Heart left ventricle (tissue), 13 donors: ENCODE measurements around the gene TRIM24.

Source experiments
- CTCF ChIP-seq, 12 donors: fragments of 200-600 bp; sonication (generic) in 4 of 12; IDR thresholded peaks; one replicate each; pipeline versions ENCODE4 v1.5.0 to v1.8.0; 2018 to 2022; ENCODE audit warnings: antibody characterized with exemption in 12 of 12, mild to moderate bottlenecking in 5 of 12
- POLR2A ChIP-seq, 2 donors: fragments of 450-650 bp; IDR thresholded peaks; one replicate each; pipeline ENCODE4 v1.6.1; 2017; ENCODE audit warnings: antibody characterized with exemption in 2 of 2, mild to moderate bottlenecking in 2 of 2, moderate library complexity in 2 of 2
- donor health status: ischemic (EF 13 %, LVEDD 7.1; RV severe dilation, severe dysfunction).
- donor health status: DM: no; HTN: yes; CAD: no.
- donor health status: DM: no; HTN: no; CAD: no.
- donor health status: ischemic (EF 25% LVEDD 6.9; RV normal size, moderate dysfunction).
- donor health status: ischemic (EF 25% LVEDD 5.7; RV mildly dilated, moderate dysfunction).
- donor health status: ischemic (EF 35%, LVEDD 5.7; RV mildly dilated, moderate dysfunction).
- donor health status: nonischemic (EF 11% LVEDD 7.7; RV severe dilation, severe dysfunction).
- donor health status: DM: yes; HTN: yes; CAD: no.
- donor health status: PGD.
- donor health status: ischemic (EF 29% LVEDD 5.4; RV normal size, mild dysfunction).
- donor health status: nonischemic (EF 23%, LVEDD 6.1; RV moderate dilation, normal function).

- TF ChIP-seq CTCF (IDR thresholded peaks at IDR 0.05): no peak
- TF ChIP-seq POLR2A (IDR thresholded peaks at IDR 0.05): no peak
Measured at GRCh38 chr7:138590154-138590553, 130.1 kb downstream of the TRIM24 start.
